HL-60 (cell line): ENCODE measurements around the gene SOX6.

Source experiments
- CTCF ChIP-seq: IDR thresholded peaks from one replicate; pipeline ENCODE4 v1.5.1; 2011; ENCODE audit warnings: low read length, control low read depth, inconsistent platforms; ENCODE audit not compliant: insufficient read depth
- GABPA ChIP-seq: IDR thresholded peaks from 2 replicates; pipeline ENCODE4 v1.6.1; 2012; ENCODE audit warnings: low read depth
- POLR2AphosphoS5 ChIP-seq: IDR thresholded peaks from 2 replicates; pipeline ENCODE4 v1.6.1; 2012; ENCODE audit warnings: low read depth
- TF ChIP-seq, protein P1 (sequence below): IDR thresholded peaks from 2 replicates; pipeline ENCODE4 v1.6.1; 2012; ENCODE audit warnings: low read depth; ENCODE audit not compliant: insufficient replicate concordance

GRCh38 chr11:16191868-16192240, 164.5 kb downstream of the SOX6 start:
- TF ChIP-seq CTCF = no peak
- TF ChIP-seq GABPA = no peak
- no peak for TF ChIP-seq POLR2AphosphoS5
- TF ChIP-seq, protein P1, sequence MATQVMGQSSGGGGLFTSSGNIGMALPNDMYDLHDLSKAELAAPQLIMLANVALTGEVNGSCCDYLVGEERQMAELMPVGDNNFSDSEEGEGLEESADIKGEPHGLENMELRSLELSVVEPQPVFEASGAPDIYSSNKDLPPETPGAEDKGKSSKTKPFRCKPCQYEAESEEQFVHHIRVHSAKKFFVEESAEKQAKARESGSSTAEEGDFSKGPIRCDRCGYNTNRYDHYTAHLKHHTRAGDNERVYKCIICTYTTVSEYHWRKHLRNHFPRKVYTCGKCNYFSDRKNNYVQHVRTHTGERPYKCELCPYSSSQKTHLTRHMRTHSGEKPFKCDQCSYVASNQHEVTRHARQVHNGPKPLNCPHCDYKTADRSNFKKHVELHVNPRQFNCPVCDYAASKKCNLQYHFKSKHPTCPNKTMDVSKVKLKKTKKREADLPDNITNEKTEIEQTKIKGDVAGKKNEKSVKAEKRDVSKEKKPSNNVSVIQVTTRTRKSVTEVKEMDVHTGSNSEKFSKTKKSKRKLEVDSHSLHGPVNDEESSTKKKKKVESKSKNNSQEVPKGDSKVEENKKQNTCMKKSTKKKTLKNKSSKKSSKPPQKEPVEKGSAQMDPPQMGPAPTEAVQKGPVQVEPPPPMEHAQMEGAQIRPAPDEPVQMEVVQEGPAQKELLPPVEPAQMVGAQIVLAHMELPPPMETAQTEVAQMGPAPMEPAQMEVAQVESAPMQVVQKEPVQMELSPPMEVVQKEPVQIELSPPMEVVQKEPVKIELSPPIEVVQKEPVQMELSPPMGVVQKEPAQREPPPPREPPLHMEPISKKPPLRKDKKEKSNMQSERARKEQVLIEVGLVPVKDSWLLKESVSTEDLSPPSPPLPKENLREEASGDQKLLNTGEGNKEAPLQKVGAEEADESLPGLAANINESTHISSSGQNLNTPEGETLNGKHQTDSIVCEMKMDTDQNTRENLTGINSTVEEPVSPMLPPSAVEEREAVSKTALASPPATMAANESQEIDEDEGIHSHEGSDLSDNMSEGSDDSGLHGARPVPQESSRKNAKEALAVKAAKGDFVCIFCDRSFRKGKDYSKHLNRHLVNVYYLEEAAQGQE = no peak
